ENCODE results near the gene RHBDD3.
"Not testable (repeated sequence)": the region's sequence is repeated elsewhere in the genome, so short reads cannot be mapped to it uniquely, and the experiment has no call there.

Gene RHBDD3

GRCh38 chr22:29233277-29233877 is 34.4 kb downstream of the RHBDD3 start:
- no peak for DNase-seq (ENCODE audit: insufficient read length)
- TF ChIP-seq POLR2AphosphoS5 (IDR thresholded peaks at IDR 0.05; ENCODE audit: low read depth, low read length) (no peak), TAF1 (IDR thresholded peaks at IDR 0.05; ENCODE audit: borderline replicate concordance, low read depth, low read length) (no peak), POLR2A (IDR thresholded peaks at IDR 0.05; ENCODE audit: low read depth, low read length) (no peak)
- FAIRE-seq, result no peak

DNA sequence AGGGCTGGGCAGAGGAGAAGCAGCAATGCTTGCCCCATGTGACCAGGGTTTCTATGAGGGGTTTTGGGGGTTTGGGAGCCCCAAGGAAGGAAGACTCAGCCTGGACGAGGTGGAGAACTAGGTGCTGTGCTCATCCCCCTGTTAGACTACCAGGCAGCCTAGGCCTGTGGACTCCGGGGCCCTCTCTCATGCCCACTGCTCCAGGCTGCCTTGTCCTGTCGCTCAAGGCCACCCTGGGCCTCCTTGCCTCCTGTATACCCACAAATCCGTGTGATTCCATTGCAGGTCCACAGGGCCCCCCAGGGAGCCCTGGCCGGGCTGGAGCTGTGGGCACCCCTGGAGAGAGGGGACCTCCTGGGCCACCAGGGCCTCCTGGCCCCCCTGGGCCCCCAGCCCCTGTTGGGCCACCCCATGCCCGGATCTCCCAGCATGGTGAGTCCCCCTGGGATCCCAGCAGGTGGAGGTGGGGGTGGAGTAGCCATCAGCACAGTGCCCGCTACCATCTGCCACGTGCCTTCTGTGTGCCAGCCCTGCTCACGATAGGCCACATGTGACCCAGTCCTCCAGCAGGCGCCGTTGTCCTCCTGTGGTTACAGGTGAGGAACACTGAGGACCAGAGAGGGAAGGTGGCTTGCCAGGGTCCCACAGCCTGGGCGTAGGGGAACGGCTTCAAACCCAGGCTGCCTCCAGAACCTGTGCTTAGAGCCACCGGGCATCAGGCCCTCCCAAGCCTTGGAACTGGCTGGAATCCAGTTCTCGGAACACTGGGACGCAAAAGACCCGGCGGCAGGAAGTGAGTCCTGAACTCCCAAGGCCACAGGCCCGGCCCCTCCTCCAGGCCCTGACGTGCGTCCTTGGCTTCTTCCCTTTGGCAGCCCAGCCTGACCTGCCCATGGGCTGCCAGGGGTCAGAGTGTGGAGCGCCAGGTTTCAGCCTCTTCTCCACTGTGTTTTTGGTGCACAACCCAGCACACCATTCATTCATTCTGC is 35.5 kb downstream of the RHBDD3 start:
- peak; percentile 19 for DNase-seq (ENCODE audit: insufficient read length)
- TF ChIP-seq POLR2A (IDR thresholded peaks at IDR 0.05; ENCODE audit: low read depth, low read length) (no peak), TAF1 (IDR thresholded peaks at IDR 0.05; ENCODE audit: borderline replicate concordance, low read depth, low read length) (no peak), POLR2AphosphoS5 (IDR thresholded peaks at IDR 0.05; ENCODE audit: low read depth, low read length) (no peak)
- no peak for FAIRE-seq

GRCh38 chr22:29230972-29231875 is 36.6 kb downstream of the RHBDD3 start:
- TF ChIP-seq POLR2A (IDR thresholded peaks at IDR 0.05; ENCODE audit: low read depth, low read length) (no peak), POLR2AphosphoS5 (IDR thresholded peaks at IDR 0.05; ENCODE audit: low read depth, low read length) (no peak), TAF1 (IDR thresholded peaks at IDR 0.05; ENCODE audit: borderline replicate concordance, low read depth, low read length) (no peak)
- FAIRE-seq (no peak), DNase-seq (ENCODE audit: insufficient read length) (no peak)

GRCh38 chr22:29226351-29226981 is 41.3 kb downstream of the RHBDD3 start:
- FAIRE-seq (no peak), DNase-seq (ENCODE audit: insufficient read length) (no peak)
- TF ChIP-seq POLR2AphosphoS5 (IDR thresholded peaks at IDR 0.05; ENCODE audit: low read depth, low read length) (no peak), TAF1 (IDR thresholded peaks at IDR 0.05; ENCODE audit: borderline replicate concordance, low read depth, low read length) (no peak), POLR2A (IDR thresholded peaks at IDR 0.05; ENCODE audit: low read depth, low read length) (0 out of 2 replicates have a peak, but pooled peaks have one; percentile 4)

DNA sequence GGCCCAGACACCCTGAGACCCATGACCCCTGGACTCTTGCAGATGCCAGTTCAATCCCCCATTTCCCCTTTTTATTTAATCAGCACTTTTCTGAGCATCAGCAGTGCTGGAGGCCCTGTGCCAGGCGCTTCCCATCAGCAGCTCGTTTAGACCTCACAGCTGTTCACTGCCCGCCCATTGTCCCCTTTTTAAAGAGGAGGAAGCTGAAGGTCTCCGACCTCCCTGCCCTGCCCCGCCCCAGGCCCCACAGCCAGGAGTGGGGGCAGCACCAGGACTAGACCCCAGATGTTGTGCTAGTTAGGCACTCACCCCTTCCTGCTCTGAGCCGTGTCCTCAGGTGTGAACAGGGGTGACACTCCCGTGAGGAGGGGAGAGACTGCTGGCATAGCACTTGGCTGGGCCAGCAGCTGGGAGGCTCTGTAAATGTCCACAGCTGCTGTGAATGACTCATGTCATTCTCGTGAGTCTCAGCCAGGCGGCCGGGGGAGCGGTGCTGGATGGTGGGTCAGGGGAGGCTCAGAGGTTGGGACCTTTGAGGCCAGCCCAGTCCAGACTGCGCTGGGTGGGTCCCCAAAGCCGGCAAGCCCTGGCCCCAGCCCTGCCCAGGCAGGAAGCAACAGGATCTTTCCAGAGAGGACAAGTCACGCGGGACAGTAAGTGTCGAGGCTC is 42.2 kb downstream of the RHBDD3 start:
- FAIRE-seq, result no peak
- TF ChIP-seq POLR2AphosphoS5 (IDR thresholded peaks at IDR 0.05; ENCODE audit: low read depth, low read length) (no peak), TAF1 (IDR thresholded peaks at IDR 0.05; ENCODE audit: borderline replicate concordance, low read depth, low read length) (no peak), POLR2A (IDR thresholded peaks at IDR 0.05; ENCODE audit: low read depth, low read length) (no peak)
- no peak for DNase-seq (ENCODE audit: insufficient read length)

DNA sequence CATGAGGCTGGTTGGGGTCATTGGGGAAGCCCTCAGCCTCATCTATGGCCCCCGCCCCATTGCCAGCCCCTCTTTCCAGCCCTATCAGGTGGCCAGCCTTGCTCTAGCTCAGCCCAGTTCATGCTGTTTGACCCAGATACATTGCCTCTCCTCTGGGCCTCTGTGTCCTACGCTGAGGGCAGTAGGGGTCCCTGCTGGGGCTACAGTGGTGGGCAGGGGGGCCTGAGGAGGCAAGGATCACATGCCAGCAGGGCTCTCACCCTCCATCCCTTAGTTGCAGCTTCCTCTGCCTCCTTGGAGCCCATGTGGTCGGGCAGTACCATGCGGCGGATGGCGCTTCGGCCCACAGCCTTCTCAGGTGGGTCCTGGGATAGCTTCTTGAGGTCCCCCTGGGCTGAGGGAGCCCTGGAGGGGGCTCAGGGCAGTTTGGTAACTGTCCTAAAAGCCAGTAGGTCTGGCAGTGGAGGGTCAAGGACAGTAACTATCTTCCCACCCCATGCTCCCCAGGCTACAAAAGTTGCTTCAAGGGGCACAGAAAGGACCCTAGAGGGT is 42.8 kb downstream of the RHBDD3 start:
- no peak for FAIRE-seq
- no peak for DNase-seq (ENCODE audit: insufficient read length)
- no peak for TF ChIP-seq POLR2AphosphoS5 (IDR thresholded peaks at IDR 0.05; ENCODE audit: low read depth, low read length)
- no peak for TF ChIP-seq POLR2A (IDR thresholded peaks at IDR 0.05; ENCODE audit: low read depth, low read length)
- no peak for TF ChIP-seq TAF1 (IDR thresholded peaks at IDR 0.05; ENCODE audit: borderline replicate concordance, low read depth, low read length)

DNA sequence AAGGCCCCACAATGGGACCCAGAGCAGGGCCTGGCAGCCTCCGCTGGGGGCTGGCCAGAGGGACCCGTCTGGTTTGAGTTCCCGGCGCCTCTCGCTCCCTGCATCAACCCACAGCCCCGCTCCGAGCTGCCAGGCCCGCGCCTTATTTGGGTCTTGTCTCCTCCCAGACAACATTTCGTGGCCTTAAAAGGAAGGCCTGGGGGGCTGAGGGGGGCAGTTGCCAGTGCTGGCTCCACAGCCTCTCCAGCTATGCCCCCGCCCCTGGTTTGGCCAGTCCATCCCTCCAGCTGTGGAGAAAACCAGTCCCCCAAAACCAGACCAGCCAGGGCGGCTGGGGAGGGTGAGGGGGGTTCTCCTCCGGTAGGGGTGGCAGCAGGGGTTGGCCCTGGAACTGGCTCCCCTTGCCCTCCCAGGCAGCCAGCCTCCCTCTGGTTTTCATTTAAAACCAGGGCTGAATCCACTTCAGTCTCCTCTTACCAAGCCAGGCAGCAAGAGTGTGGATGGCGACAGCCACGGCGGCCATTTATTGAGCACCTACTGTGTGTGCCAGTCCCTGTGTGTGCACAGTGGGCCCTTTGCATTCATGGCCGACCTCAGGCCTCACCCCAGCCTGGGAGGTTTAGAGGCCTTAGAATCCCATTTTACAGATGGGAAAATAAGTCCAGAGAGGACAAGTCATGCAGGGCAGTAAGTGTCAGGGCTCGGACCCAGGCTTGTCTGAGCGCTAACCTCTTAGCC is 43.5 kb downstream of the RHBDD3 start:
- no peak for FAIRE-seq
- TF ChIP-seq POLR2A (IDR thresholded peaks at IDR 0.05; ENCODE audit: low read depth, low read length), result no peak
- no peak for TF ChIP-seq POLR2AphosphoS5 (IDR thresholded peaks at IDR 0.05; ENCODE audit: low read depth, low read length)
- no peak for TF ChIP-seq TAF1 (IDR thresholded peaks at IDR 0.05; ENCODE audit: borderline replicate concordance, low read depth, low read length)
- DNase-seq (ENCODE audit: insufficient read length), result no peak

- TF ChIP-seq POLR2AphosphoS5 (IDR thresholded peaks at IDR 0.05; ENCODE audit: low read depth, low read length) (0 out of 2 replicates have a peak, but pooled peaks have one; percentile 21), POLR2A (IDR thresholded peaks at IDR 0.05; ENCODE audit: low read depth, low read length) (no peak), TAF1 (IDR thresholded peaks at IDR 0.05; ENCODE audit: borderline replicate concordance, low read depth, low read length) (no peak)
- DNase-seq (ENCODE audit: insufficient read length), result no peak
- FAIRE-seq, result no peak
Measured at GRCh38 chr22:29219881-29220670, 47.7 kb downstream of the RHBDD3 start.

- not testable (repeated sequence) for FAIRE-seq
Measured at GRCh38 chr22:29219409-29219782, 48.4 kb downstream of the RHBDD3 start.

More at GRCh38 chr22:29219409-29219782, 48.4 kb downstream of the RHBDD3 start:
- not testable (repeated sequence) for DNase-seq (ENCODE audit: insufficient read length)
